Posterior cingulate gyrus (tissue), 11 donors: ENCODE measurements around the gene ANKRD6.

Experiments used
- DNase-seq, 10 donors: peaks; one replicate each; pipeline versions ENCODE4 v3.0.0 to v3.0.0-alpha.2; 2020 to 2021; ENCODE audit warnings: mixed read lengths in 3 of 10
- intact Hi-C: fragments of 100-400 bp; cut with DNase I; formaldehyde crosslinking; loops from one replicate; pipeline ENCODE4 v1.15.1; 2023

Gene ANKRD6

DNA sequence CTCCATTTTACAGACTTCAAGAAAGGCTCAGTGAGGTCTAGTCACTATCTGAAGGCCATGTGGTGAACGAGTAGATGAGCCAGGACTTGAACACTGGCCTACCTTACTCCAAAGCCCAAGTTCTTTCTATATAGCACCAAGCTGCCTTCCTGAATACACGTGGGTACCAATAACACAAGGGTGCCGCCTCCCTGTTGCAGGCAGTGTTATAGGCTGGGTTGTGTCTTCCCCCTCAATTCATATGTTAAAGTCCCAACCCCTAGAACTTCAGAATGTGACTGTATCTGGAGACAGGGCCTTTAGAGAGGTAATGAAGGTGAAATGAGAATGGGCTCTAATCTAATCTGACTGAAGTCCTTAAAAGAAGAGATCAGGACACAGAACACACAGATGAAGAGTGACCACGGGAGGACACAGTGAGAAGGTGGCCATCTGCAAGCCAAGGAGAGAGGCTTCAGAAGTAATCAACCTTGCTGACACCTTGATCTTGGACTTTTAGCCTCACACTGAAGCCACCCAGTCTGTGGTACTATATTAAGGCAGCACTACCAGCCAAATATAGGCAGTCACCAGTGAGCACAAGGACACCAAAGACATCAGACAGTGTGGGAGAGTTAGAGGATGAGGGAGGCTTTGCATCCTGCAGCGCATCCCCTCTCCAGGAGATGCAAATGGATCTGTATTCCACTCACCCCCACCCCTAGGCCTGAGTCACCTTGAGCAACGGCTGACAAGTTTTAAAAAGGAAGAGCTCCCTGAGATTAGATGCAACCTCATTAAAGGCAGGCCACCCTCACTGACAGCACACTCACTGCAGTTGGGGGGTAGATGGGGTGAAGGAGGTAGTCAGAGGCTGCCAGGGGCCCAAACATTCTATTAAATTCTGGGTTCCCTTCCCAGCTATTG is 246.5 kb downstream of the ANKRD6 start:
- DNase-seq = peak in 1 of 10 donors; percentile 53
- intact Hi-C loops = no loop called here

DNA sequence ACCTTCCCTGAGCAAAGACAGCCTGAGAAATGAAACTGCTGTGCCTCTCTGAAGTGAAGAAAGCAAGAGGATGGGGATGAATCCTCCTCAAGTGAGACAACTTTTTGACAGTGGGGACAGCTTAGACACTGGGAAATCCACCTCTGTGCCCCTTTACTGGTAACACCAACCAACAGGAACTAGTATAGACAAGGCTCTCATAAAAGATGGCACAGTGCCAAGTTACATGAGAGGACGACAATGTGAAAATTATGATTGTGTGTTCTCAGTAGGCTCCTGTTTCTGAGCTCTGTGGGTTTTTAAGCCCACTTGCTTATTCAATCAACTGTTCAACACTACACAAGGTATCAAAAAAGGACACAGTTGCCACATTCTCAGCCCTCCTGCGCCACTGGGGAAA is 247.2 kb downstream of the ANKRD6 start:
- no peak for DNase-seq
- intact Hi-C loops = no loop called here

GRCh38 chr6:89680551-89680950 is 247.6 kb downstream of the ANKRD6 start:
- intact Hi-C loops = no loop called here

DNA sequence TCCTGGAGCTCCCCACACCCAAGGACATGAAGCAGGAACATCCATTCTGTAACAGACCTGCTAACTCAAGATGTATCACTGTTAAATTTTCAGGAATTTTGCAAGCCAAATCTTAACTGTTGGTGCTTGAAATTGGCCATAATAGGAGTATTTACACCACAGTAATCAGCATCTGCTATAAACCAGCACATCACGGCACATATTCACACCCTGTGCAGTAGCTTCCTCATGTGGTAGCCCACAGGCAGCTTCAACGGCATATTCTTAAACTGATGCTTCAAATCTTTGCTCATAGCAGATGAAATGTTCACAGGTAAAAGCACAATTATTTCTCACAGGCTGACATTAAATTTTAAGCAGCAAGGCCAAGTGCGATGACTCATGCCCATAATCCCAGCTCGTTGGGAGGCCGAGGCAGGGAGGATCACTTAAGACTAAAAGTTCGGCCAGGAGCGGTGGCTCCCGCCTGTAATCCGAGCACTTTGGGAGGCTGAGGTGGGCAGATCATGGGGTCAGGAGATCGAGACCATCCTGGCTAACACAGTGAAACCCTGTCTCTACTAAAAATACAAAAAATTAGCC is 249.1 kb downstream of the ANKRD6 start:
- peak in 1 of 10 donors; percentile 37 for DNase-seq
- intact Hi-C loops = no loop called here

More at GRCh38 chr6:89680551-89680950, 247.6 kb downstream of the ANKRD6 start:
- peak in 1 of 10 donors; percentile 36 for DNase-seq

DNA sequence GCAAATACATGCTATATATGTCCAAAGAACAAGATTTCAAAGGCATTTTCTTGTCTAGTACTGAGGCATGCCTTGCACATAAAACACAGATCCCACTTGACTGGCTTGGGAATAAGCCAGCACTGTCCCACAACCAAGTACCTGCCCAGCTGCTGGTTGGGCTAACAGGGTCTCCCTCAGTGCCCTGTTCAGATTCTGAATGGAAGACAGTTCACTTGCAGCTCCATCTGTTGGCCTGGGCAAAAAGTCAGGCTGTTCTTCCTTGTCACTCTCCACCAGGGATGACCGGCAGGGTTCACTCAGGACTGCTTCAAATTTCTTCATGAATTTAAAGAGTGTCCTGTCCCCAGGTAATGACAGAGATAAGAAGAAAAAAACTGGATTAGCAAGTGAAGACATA is 250.0 kb downstream of the ANKRD6 start:
- DNase-seq = no peak
- intact Hi-C loops = no loop called here
